GM20000 (cell line): ENCODE data around the gene LGR6.

Experiments used
- DNase-seq: peaks from one replicate; pipeline ENCODE4 v3.0.0; 2012; ENCODE audit warnings: low spot score
- CTCF ChIP-seq: IDR thresholded peaks from 2 replicates; pipeline ENCODE4 v1.5.1; 2012; ENCODE audit warnings: mild to moderate bottlenecking, control low read depth; ENCODE audit errors: extremely low read depth, missing control alignments

LGR6 gene

DNA sequence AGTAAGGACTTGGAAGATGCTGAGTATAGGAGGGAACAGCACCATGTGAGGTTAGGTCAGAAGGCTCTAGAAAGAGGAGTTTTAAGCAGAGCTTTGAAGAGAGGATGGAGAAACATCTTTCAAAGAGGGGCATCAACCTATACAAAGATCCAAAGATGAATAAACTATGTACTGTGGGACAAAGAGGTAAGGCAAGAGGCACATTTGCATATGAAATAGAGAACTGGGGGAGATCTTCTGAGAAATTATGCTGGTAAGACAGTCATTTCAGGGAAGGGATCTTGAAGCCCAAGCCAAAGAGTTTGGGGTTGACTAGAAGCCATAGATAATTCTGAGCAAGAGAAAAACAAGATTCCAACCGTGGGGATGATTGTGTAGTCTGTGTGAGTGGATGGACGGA is 70.0 kb downstream of the LGR6 start:
- no peak for DNase-seq
- no peak for TF ChIP-seq CTCF

DNA sequence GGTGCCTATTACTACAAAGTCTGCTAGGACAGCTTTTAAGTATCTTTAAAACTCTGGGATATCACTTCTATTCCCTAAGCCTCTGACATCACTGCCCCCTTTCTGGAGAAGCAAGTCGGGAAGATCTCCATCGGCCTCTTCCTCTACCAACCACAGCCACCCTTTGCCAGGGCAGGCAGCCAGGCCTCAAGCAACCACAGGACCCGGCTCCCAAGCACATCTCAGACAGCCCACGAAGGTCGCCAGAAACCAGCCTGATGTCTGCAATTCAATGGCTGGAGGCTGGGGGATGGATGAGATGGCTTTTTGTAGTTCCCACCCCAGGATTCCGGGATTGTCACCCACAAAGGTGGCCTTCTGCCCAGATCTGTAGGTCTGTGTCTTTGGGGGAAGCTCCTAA is 70.7 kb downstream of the LGR6 start:
- no peak for DNase-seq
- TF ChIP-seq CTCF = no peak

GRCh38 chr1:202264726-202265125 is 71.1 kb downstream of the LGR6 start:
- TF ChIP-seq CTCF = no peak
- DNase-seq = no peak

- no peak for DNase-seq
- TF ChIP-seq CTCF = no peak
Measured at GRCh38 chr1:202266061-202266765, 72.6 kb downstream of the LGR6 start.

- no peak for TF ChIP-seq CTCF
- no peak for DNase-seq
Measured at GRCh38 chr1:202268032-202268431, 74.4 kb downstream of the LGR6 start.

DNA sequence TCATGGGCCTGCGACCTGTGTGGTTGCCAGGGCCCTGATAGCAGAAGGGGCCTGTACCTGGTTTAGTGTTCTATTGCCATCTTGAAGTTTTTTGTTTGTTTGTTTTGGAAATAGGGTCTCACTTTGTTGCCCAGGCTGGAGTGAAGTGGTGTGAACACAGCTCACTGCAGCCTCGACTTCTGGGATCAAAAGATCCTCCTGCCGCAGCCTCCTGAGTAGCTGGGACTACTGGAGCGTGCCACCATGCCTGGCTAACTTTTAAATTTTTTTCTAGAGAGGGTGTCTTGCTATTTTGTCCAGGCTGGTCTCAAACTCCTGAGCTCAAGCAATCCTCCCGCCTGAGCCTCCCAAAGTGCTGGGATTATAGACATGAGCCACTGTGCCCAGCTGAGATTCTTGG is 75.2 kb downstream of the LGR6 start:
- TF ChIP-seq CTCF = no peak
- DNase-seq = no peak

DNA sequence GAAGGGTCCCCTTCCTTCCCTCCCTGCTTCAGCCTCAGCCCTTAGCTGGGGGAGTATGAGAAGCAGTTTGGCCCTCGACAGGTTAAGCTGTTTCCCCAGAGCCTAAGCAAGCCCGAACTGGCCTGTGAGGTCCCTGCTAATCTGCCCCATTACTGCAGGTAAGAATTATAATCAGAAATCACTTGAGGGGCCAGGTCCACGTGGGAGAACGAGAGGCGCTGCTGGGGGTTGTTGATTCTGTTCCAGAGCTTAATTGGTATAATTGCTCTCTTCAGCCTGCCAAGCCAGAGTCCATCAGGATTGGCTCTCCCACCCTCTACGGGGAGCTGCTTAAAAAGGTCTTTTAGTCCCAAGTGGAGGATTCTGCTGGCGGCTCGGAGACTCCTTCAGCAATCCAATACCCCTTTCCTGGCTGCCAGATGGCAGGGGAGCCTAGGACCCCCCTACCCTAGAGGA is 77.3 kb downstream of the LGR6 start:
- no peak for TF ChIP-seq CTCF
- DNase-seq = no peak
